Globus pallidus (tissue), 1 donor: ENCODE data around the gene CD9.

Source experiments
- DNase-seq: peaks from one replicate; pipeline ENCODE4 v3.0.0-alpha.2; 2015; ENCODE audit warnings: low spot score

Gene CD9

DNA sequence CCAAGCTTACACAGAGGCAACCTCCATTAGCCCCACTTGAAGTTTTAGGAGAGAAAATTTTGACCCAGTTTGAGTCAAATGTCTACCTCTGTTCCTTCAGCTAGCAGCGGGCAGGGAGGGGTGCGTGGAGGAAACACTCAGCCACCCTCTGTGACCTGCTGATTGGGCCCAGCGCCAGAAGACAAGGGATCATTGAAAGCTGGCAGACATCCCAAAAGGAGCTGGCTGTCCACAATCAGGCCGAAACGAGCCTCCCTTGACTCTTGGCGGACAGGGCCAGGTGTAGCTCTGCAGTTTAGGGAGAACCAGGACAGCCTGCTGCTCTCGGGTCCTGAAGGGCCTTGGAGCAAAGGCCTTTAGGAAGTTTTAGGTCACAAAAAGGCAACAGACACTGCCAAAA, 41.3 kb downstream of the CD9 start:
- no peak for DNase-seq

DNA sequence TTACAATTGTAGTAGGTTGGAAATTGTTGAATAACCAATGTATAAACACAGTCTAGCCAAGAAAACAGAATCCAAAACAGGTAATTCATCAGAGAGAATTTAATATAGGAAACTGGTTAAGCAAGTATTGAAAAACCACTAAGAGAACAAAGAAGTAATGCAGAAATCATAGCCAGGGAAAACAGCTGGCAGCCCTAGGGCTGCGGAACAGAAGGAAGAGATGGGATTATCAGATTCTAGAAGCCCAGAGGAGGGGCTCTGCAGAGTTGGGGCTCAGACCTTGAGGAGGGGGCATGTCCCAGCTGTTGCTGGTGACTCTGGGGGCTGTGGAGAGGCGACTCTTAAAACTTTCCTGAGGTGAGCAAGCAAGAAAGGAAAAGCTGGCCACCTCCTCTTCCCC, 49.4 kb downstream of the CD9 start:
- no peak for DNase-seq

DNA sequence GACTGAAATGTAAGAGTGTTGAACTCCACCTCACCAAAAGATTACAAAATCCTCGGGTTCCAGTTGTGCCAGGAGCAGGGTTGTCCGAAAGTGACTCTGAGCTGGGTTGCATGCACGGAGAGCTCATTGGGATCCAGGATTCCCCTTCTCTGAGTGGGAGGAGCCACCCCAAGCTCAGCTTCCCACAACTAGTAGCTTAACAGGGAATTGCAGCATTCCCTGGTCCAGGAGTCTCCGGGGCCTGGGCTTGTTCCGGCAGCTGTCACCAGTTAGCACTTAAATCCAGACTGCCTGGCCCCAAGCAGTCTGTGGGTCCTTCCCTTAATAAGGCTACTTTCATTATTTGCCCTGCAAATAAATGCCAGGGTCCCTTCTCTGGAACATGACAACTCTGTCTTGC, 50.1 kb downstream of the CD9 start:
- no peak for DNase-seq

DNA sequence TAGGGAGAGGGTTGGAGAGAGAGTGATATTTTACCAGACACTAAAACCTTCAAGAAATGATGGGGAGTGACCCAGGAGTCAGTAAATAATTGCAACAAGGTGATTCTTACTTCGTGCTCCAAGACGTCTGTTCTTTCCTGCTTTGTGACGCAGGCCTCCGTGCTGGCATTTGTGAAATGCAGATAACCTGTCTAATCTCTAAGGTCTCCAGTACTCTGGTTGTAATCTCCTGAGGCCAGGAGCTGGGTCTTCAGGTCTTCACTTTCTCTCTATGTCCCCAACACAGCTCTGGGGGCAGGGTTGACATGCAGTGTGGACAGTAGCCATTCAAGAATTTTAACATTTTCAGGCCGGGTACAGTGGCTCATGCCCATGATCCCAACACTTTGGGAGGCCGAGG, 53.1 kb downstream of the CD9 start:
- no peak for DNase-seq

DNA sequence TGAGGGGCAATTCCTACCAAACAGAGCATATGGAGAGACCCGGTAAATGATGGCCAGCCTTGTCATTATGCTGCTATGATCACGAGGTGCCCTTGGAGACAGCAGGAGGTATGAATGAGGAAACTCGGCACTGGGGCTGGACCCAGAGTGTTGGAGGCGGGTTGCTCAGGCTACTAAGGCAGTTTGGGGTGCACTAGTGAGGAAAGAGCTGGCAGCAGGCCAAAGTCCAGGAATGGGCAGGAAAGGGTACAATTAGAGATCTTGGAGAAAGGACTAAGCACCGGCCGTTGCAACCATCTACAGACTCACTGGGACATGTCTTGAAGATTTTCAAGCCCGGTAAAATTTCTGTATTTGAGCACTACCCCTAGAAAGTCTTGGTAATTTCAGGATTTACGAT, 54.3 kb downstream of the CD9 start:
- no peak for DNase-seq

DNA sequence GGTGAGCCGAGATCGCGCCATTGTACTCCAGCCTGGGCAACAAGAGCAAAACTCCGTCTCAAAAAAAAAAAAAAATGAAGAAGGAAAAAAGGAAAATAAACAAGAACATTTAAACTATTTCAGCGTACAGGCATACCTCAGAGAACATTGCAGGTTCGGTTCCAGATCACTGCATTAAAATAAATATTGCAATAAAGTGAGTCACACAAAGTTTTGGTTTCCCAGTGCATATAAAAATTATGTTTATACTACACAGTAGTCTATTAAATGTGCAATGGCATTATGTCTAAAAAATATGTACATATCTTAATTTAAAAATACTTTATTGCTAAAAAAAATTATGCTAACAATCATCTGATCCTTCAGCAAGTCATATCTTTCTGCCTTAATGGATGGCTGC, 56.8 kb downstream of the CD9 start:
- DNase-seq: no peak

DNA sequence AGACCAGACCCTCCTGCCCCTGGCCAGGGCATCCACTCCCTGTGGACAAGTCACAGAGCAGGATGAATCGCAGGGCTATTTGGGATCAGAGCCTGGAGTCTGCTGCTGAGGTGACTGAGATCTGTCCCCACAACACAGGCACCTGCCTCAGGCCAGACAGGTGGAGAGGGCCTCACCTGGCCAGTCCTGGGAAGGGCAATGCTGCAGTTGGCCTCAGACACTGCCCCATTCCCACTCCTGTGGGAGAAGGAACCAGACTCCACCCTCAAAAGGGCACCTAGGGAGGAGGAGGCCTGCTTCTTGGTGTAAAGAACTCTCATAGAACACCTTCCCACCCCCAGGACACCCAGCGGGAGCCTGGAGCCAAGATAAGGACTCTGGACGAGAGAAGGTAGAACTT, 62.0 kb downstream of the CD9 start:
- DNase-seq: no peak

DNA sequence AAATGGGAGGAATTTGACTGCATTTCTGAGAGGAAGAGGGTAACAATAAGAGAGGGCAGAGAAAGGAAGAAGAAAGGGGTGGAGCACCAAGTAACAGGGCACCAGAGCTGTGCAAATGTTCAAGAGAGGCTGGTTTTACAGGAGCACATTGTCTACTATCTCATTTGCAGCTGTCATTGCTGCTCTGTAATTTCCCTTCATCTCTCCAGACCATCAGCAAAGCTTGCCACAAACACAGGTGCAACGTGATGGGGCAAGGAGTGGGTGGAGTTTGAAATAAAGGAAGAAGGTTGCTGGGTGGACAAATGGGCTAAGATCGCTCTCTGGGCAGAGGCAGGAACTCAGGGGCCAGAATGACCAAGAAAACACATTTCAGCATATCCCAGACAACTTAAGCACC, 62.4 kb downstream of the CD9 start:
- no peak for DNase-seq

DNA sequence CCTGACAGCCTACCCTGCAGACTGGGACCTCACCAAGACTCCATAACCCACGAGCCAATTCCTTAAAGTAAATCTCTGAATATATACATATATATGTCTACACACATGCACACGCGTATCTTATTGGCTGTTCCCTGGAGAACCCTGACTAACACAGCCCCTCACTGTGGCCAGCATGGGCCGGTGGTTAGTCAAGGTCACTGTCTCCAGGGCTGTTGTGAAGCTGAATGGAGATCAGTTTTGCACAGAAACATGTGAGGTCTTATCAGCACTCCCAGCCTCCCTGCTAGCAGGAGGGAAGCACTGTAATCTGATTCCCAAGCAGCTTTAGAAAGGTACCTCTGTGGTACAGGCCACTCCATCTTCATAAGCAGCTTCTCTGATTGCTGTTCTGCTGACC, 63.7 kb downstream of the CD9 start:
- DNase-seq: no peak

DNA sequence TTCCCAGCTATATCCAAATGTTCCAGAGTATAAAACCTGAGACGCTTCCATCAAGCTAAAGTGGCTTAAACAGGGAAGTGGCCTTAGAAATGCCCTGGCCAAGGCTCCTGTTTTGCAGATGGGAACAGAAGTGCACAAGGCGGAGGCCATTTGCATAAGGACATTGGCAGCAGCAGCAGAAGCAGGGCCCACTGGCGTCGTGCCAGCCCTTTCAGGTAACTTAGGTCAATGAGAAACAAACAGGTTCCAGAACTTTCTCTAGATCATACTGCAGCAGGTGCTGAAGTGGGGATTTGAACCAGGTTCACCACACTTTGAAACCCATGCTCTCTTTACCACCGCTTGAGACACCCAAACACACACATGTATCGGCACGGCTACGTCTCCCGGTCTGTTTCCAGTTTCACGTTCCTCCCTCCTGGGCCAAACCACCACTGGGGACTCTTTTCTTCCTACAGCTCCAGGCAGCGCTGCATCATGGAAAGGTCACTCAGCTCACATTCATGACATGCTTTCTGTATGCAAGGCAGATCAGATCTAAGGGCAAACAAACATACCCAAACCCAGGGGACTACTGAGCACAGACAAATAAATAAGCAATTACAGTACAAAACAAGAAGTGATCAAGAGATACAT, 64.3 kb downstream of the CD9 start:
- no peak for DNase-seq

DNA sequence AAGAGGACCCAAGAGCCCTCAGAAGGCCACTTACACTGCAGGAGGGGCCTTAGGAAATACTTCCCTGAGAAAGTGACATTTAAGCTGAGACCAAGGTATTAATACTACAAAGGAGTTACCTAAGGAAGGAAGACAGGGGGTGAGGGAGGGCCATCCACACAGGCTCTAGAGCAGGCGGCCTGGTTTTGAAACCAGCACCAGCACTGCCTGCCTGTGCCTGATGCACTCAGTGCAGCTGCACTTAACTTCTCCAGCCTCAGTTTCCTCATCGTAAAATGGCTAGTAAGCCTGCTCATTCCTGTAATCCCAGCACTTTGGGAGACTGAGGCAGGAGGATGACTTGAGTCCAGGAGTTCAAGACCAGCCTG, 64.8 kb downstream of the CD9 start:
- DNase-seq: no peak

DNA sequence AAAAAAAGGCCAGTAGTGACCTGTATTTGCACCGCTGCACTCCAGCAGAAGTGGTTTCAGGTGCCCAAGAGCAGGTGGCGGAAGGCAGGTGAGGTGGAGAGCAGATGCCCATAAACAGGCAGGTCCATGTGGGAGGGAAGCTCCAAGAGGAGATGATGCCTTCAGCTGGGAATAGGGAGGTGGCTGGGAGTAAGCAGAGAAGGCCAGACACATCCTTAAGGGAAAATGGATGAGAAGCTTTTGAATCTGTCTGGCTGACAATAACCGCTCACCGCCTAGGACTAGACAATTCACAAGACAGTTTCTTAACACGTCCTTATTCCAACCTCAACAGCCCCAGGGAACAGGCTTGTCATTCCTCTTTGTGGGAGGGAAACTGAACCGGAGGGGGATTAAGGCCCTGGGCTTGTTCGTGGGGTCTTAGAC, 66.4 kb downstream of the CD9 start:
- DNase-seq: no peak

DNA sequence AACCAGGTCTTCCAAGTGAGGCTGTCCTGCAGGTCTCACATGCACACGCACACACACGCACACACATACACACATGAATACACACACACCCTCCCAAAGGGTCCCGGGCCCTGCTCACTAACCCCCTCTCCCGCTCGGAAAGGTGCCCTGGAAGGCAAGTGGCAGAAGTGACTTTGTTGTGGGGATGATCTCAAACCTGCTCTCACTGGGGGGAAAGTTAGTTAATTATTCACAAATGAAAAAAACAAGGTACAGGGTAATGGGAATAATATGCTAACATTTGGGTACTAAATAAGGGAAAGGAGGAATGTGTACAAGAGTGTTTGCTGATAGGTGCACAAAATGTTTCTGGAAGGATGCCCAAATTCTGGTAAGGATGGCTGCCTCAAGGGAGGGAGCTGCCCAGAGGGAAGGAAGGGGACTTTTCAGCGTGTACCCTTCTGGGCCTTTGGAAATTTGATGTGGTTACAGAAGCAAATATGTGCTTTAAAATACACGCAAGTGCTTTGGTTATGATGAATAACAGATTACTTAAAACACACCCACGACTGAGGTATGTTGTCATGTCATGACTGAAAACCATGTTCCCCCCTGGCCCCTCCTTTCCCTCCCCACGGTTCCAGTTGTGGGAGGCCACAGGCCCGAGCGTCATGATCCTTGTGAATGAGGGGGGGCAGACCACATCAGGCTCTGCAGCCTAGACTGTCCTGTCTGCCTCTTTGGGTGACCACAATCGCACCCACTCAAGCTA, 66.9 kb downstream of the CD9 start:
- no peak for DNase-seq

DNA sequence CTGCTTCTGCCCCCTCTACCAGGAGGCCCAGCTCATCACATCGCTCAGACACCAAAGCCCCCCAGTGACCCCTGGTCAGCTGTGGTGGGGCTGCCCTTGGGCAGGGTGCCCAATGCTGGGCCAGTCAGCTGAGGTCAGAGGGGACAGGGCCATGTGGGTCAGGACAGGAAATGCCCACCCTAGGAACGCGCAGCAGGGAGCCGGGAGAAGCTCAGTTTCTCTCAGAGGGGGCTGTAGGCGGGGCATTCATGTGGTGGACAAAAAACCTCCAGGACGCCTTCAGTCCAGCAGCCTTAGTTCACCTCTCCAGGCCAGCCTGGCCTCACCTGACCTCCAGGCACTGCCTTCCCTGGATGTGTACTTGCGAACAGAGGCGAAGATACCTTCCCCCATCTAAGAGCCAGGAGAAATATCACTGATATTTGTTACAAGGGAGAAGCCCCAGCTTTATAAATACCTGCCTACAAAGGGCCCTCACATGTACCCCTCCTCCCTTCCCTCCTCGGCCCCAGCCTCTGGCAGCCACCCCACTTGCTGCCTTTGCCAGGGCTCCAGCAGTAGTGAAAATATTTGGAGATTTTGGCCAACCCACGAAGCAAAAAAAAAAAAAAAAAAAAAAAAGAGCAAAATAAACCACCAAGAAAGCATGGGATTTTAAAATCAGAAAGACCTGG, 68.4 kb downstream of the CD9 start:
- no peak for DNase-seq

DNA sequence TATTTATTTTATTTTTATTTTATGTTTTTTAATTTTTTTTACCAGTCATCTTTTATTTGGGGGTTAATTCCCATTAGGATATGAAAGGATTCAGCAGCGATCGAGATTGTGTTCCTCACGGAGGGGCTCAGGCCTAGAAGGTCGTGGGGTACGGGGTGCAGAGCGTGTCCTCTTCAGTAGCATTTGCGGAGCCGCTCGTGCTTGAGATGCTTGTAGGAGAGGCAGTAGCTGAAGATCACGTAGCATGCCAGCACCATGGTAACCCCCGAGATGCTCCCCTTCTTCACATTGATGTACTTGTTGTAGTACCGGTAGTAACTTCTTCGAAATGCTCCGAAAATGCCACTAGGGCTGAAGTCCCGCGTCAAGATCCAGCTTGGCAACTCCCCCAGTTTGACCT, 69.8 kb downstream of the CD9 start:
- no peak for DNase-seq

DNA sequence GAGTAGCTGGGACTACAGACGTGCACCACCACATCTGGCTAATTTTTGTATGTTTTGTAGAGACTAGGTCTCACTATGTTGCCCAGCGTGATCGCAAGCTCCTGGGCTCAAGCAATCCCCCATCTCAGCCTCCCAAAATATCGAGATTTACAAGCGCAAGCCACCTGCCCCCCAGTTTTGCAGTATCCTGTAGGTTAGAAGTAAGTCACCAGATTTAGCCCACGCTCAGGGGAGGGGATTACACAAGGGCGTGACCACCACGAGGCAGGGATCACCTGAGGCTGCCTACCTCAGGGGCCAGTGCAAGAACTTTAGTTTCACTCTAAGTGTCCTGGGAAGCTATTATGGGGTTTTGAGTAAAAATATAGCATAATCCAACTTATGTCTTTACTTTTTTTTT, 71.1 kb downstream of the CD9 start:
- no peak for DNase-seq

DNA sequence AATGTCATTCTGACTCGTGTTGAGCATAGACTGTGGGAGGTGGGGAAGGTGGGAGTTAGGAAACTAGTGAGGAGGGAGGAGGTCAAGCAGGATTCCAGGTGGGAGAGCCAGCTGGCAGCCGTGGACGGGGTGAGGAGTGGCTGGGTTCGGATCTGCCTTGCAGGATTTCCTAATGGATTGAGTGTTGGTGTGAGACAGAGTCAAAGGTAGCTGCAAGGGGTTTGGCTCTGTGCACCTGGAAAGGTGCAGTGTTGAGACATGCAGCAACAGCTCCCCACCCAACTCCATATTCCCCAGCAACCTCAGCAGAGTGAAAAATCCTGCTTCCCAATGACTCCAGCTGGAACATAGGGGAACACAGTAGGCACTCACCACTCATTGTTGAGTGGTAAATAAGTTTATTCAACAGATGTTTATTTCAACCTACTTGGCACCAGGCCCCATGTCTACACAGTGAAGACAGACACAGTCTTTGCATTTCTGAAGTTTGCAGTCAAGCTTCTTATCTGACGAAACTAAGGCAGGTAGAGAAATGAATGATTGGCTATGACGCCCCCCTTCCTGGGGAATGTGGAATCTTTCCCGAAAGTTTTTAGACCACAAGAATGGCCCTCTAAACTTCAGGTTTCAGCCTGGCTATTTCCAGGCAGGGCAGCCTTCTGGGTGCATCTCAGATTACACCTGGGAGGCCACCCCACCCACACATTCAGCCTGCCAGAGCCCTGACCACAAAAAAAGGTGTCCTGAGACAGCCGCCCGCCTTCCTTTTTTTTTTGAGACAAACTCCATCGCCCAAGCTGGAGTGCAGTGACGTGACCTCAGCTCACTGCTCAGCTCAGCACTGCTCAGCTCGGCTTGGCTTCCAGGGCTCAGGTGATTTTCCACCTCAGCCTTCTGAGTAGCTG, 72.4 kb downstream of the CD9 start:
- DNase-seq: no peak

DNA sequence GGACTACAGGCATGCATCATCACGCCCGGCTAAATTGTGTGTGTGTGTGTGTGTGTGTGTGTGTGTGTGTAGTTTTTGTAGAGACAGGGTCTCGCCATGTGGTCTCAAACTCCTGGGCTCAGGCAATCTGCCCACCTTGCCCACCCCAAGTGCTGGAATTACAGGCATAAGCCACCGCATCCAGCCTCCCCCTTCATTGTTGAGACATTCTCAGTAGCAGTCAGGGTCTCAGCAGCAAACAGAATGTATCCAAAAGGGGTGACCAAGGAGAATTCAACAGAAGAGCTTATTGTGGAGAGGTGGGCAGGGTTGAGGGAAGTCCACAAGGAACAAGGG, 73.0 kb downstream of the CD9 start:
- no peak for DNase-seq

DNA sequence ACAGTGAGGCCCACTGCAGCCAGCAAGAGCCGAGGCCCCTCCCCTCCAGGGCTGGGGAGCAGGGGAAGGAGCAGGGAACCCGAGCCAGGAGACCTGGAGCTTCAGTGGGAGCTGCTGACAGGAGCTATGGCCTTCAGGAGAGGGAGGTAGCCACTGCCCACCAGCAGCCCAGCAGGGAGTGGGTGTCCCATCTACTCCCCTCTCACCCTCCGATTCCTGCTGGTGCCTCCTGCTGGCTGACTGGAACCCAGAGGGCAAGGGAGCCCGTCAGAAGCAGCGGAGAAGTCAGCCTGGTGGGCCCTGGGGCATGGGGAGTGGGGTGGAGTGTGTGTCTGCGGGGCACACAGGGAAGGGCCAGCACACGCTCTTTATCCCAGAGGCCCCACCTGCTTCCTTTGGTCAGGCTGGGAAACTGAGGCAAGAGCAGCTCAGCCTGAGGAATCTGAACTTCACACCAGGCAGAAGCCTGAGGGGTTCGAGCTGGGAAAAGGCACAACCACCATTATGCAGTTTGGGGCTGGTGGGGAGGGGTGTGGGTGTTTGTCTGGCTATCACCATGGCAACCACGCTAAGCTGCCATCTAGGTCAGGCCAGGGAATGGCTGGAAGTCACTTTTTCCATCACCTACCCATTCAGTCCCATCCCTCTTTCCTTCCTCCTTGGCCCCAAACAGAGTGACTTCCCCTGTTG, 73.5 kb downstream of the CD9 start:
- no peak for DNase-seq

DNA sequence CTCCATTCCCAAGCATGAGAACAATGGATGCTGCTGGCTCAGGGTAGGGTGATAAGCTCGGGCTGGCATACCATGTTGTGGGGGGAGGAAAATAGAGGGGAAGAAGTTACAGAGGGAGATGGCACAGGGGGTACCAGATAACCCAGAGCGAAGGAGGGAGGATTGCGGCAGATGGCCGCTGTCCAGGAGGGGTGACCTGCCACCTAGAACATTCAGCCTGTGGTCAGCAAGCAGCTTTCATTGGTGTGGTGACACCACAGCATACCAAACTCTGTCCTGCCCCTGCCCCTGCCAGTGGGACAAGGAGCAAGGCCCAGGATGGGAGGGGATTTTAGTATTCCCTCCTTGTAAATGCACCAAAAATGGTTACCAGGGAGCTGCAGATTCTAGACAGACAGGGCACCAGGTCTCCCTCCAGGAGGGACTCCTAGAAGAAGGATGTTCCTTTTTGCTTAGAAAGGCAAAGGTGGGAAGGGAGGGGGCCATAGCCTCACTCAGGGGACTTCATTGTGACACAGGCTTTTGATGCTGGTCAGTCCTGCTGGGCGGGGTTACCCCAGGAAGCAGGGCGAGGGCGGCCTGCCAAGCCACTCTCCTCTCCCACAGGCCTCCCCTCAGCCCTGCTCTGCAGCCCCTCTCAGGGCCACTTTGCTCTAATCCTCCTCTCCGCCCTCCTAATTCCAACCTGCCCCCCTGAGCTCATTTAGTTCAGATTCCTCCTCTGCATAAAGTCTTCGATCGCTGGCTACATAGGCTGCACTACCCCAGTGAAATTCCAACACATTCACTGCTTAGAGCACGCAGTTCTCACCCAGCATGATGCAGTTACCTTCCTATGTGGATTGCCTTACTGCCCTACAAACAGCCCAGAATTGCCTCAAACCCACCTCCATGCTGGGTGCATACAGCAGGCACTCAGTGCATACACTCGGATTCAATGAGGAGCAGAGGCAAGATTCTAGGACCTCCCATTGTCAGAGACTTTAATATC, 74.3 kb downstream of the CD9 start:
- no peak for DNase-seq
